HG02852 (cell line): ENCODE data around the gene CFAP74.
"Not testable (repeated sequence)": the region's sequence is repeated elsewhere in the genome, so short reads cannot be mapped to it uniquely, and the experiment has no call there.

Experiments used
- ATAC-seq: cut with Tn5 transposase; IDR thresholded peaks from one replicate; pipeline ENCODE4 v1.9.1; 2021; ENCODE audit warnings: mild to moderate bottlenecking, moderate library complexity; ENCODE audit not compliant: unreplicated experiment

CFAP74 gene

DNA sequence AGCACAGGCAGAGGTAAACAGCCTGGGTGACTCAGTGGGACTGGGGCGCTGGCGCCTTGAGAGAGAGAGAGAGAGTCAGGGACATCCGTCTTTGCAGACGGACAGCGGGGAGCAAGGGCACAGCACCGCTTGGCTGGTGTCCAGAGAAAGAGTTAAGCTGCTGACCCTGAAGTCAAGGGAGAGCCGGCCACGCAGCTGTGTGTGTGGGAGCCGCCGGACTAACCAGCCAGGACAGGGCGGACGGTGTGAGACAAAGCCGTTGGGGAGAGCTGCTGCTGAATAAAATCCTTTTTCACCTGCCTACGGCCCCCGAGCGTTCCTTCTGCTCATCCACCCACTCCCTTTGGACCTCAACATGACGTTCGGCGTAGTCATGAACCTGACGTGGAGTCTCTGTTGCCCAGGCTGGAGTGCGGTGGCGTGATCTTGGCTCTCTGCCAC is 14.5 kb downstream of the CFAP74 start:
- ATAC-seq = no peak

DNA sequence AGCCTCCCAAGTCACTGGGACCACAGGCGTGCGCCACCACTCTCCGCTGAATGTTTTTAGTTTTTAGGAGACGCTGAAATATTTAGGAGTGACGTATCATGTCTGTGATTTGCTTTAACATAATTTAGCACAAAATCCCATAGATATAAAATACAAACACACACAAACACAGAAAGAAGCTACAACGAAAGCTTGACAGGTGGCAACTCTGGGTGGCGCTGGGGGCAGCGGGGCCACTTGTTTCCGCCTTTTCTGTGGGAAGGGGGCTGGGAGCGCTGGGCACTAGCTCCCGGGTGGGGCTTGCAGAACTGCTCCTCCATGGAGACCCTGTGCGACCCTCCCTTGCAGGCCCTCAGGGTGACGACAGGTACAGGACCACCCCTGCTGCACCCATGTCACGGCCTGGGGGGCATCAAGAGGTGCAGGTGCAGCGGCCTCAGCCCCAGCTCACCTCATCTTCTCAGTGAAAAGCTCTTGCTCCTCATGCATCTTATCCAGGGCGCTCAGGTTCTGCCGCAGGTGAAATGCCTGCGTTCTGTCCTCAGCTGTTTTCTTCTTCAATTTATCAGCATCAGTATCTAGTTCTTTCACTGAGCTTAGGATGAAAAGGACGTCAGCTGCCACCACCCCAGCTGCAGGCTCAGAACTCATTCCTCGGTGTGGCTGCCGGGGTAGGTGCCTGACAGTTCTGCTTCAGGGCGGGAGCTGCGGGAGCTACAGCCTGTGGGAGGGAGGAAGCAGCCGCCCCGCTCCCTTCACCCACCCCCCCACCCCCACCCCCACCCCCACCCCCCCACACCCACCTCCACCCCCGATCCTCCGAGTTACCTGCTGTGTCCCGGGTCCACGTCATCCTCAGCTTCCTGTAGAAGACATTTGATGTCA is 15.3 kb downstream of the CFAP74 start:
- ATAC-seq = no peak

DNA sequence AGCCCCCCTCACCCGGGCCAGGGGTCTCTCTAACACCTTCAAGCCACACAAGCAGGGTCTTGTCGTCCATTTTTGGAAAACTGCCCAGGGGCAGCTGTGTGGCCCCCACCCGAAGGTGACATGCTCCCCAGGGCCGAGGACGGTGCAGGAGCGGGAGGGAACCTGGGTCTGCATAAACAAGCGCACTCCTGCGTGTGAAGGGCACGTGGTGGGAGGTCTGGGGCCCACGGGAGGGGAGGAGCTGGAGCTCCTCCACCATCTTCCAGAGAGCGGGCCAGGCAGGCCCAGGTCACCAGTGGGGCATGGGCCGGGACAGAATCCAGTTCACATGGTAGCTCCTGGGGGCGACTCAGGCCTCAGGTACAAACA is 16.5 kb downstream of the CFAP74 start:
- ATAC-seq = no peak

DNA sequence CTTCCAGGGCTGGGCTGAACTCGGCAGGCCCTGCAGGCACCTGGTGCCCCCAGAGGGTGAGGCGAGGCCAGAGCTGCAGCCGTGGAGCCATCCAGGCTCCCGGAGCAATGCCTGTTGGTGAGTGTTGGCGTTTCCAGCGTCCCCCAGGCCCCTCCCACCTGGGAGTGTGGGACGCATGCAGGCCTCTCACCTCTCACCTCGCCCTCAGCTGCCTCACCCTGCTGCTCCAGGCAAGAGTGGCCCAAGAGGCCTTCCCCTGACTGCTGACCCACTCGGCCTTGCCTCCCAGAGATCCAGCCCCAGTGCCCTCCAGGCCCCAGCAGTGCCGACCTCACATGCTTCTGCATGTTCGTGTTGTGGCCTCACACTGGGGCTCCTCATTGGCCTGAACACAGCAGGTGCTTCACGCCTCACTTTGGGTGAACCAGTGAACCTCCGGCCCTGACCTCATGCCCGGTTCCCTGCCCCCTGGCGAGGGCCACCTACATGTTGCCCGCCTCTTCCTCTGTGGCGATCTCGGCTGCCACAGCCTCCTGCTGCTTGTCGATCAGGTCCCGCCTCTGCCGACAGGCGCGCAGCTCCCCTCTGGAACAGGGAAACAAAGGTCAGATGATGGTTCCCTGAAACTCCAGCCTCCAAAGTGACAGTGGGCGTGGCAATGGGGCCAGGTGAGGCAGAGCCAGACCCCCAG is 17.0 kb downstream of the CFAP74 start:
- ATAC-seq = no peak

DNA sequence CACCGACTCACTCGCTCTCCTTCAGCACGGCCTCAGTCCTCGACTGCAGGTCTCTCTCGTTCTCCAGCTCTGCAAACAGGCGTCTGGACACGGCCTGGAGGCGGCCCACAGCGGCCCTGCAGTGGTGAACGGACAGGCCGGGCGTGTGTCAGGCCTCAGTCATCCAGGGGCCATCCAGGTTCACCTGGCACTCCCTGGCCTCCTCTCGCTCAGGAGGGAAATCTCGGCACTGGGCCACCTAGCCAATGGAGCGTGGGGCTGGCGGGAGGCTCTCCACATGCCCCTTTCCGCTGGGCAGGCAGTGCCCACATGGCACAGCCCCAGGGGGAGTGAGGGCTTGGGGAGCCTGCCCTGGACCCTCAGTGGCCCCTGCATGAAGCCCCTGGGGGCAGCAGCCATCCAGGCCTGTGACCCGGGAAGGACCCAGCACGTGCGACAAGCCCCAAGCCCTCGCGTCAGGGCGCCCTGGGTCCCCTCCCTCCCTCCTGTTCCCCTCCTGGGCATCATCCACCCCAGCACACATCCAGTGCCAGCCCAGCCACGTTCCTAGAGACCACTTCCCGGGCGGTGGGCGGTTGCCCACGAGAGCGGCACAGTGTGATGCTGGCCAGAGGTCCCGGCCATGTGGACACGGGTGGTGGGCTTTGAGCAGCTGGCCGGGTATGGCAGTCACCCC is 18.1 kb downstream of the CFAP74 start:
- no peak for ATAC-seq

DNA sequence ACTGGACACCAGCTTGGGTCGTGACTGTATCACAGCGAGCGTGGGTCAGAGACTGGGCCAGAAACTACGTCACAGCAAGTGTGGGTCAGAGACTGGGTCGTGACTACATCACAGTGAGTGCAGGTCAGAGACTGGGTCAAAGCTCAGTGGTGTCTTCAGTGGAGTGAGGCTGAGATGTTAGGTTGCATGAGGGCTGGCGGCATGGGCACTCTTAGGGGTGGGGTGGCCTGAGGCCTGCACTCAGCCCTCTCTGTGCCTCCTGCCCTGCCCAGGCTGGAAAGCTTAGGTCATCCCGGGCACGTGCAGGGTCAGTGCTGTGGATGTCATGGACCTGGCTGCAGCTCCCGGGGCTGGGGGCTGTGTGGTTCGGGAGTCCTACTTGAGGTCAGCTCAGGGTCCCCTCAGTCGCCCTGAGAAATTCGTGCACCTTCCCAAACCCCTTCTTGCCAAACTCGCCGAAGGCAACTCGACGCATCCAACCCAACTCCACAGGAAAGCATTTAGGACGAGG is 19.0 kb downstream of the CFAP74 start:
- ATAC-seq = no peak

- ATAC-seq = no peak
Observed at GRCh38 chr1:1982379-1983232, 21.0 kb downstream of the CFAP74 start.

DNA sequence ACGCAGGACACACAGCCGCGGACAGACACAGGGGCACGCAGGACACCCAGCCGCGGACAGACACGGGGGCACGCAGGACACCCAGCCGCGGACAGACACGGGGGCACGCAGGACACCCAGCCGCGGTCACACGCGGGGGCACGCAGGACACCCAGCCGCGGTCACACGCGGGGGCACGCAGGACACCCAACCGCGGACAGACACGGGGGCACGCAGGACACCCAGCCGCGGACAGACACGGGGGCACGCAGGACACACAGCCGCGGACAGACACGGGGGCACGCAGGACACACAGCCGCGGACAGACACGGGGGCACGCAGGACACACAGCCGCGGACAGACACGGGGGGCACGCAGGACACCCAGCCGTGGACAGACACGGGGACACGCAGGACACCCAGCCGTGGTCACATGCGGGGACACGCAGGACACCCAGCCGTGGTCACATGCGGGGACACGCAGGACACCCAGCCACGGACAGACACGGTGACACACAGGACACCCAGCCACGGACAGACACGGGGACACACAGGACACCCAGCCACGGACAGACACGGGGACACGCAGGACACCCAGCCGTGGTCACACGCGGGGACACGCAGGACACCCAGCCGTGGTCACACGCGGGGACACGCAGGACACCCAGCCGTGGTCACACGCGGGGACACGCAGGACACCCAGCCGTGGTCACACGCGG is 21.8 kb downstream of the CFAP74 start:
- ATAC-seq = not testable (repeated sequence)

GRCh38 chr1:1981142-1981500 is 22.5 kb downstream of the CFAP74 start:
- ATAC-seq = no peak

DNA sequence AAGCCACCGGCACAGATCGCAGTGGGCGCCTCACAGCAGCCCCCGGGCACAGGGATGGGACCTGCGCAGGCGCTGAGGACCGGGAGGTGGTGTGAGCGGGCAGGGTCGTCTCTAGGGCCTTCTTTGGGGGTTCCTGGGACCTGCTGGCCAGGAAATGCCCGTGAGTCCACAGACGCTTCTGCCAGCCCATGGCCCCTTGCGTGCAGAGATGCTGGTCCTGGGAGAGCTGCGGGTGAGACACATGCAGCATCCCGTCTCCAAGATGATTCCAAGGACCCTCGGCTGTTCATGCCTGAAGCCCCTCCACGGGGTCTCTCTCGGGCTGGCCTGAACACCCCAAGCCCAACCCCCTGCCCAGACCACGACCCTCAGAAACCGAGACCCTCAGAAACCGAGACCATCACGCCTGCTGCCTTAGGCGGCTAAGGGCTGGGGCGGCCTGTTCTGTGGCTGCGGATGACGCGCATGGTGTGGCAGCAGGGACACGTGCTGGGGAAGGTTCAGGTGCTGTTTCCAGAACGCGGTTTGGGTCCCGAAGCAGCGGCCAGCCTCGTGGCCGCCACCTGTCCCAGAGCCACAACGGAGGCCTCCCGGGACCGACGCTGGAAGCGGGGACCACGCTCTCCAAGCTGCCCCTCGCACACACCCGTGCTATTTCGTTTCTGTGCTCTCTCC is 23.0 kb downstream of the CFAP74 start:
- ATAC-seq = no peak

GRCh38 chr1:1979482-1980165 is 24.0 kb downstream of the CFAP74 start:
- no peak for ATAC-seq

DNA sequence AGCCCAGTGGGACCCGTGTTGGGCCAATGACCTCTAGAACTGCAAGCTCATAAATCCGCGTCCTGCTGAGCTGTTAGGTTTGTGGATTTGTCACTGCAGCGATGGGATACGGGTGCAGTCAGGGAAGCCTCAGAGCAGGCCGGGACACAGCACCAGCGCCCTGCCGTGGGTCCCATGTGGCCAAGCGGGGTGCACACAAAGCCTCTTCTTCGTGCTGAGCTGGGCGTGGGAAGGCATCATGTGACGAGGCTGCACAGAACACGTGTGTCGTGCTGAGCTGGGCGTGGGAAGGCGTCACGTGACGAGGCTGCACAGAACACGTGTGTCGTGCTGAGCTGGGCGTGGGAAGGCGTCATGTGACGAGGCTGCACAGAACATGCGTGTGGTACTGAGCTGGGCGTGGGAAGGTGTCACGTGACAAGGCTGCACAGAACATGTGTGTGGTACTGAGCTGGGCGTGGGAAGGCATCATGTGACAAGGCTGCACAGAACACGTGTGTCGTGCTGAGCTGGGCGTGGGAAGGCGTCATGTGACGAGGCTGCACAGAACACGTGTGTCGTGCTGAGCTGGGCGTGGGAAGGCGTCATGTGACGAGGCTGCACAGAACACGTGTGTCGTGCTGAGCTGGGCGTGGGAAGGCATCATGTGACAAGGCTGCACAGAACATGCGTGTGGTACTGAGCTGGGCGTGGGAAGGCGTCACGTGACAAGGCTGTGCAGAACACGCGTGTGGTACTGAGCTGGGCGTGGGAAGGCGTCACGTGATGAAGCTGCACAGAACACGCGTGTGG is 24.7 kb downstream of the CFAP74 start:
- not testable (repeated sequence) for ATAC-seq

DNA sequence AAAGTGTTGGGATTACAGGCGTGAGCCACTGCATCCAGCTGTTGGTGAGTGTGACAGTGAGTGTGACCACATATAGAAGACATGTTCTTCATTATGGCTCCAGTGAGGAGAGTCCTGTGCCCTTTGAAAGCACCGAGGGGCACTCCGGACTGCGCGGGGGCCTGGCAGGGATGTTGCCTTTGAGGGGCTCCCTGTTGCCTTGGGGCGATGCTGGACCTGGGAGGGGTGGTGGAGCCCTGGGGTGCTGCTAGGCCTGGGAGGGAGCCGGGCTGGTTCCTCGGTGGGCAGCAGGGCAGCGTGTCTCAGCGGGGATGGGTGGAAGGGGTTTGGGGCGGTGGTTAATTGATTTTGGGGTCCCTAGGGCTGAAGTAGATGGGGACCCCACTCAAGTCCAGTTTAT is 25.5 kb downstream of the CFAP74 start:
- ATAC-seq = no peak

GRCh38 chr1:1976031-1976430 is 27.6 kb downstream of the CFAP74 start:
- no peak for ATAC-seq

- no peak for ATAC-seq
Observed at GRCh38 chr1:1975535-1975934, 28.1 kb downstream of the CFAP74 start.

- ATAC-seq = no peak
Observed at GRCh38 chr1:1974834-1975233, 28.8 kb downstream of the CFAP74 start.

GRCh38 chr1:1973716-1974642 is 29.6 kb downstream of the CFAP74 start:
- ATAC-seq = no peak
